Measurements from ENCODE around the gene PHIP. TPM values are rescaled to one million over a fixed set of nuclear protein-coding genes. Genes with fewer than 3 reads are reported as not detected.
A peak's percentile ranks its signal among the peaks of the same experiment; 100 is the strongest.

The PHIP gene
- total and polyA plus RNA-seq, 2 donors (not counting 3 experiments of a cell fraction or from before 2014, with no cell fraction given): 3.5 to 28.4 TPM

DNA sequence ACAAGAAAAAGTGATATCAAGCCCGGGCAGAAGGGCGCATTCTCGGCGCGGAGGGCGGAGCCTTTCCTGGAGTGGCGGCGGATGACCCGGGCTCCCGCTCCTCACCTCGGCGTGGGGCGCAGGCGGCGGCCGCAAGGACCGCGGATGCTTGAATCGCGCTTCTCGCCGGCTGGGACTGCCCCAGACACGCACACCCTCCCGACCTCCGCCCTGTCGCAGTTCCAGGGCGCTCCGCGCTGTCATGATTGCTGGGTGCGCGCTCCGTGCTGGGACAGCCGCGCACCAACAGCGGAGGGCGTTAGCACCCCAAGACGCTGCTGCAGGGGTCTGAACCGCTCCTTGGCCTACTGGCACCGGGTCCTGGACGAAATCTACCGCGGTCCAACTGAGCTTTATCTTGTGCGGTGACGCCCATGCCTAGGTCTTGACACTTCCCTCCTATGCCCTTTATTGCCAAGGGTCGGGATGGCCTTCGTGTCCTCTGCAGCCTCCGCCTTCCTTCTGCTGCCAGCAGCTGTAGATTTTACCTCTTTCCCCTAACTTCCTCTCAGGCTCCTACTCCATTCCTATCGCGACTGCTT, 167.4 kb downstream of the PHIP start:
- intact Hi-C loops (cut with micrococcal nuclease): no loop called here

DNA sequence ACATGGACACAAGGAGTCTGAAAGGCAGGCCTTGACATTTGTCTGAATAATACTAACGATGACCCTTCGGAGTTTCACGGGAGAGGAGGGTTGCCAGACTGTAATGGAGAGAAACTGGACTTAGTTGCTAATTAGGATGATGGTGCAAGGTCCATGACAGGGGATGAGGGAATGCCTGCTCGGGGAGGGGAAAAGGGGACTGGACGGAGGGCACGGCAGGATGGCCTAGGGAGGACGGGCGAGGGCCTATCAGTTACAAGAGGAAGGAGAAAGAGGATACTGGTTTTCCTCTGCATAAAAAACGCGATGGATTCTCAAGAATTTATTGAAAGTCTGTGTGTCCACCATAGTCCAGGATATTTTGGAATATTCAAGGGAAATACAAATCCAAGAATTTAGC, 168.0 kb downstream of the PHIP start:
- peaks cover 8% of the 10 kb centered on the region for H3K4me1 ChIP-seq (ENCODE audit: control insufficient read depth, extremely low read depth, insufficient read depth, low read length)
- ChIA-PET POLR2A (no interaction called here), CTCF (no interaction called here)
- H3K9ac ChIP-seq (replicated peaks; ENCODE audit: extremely low read depth, insufficient read depth, low read length): no peak overlapping the region
- H3K27ac ChIP-seq (ENCODE audit: insufficient read depth, low read depth, low read length): no peak overlapping the region
- FAIRE-seq (no peak), DNase-seq (ENCODE audit: low read depth, low spot score) (no peak)
- intact Hi-C loops (cut with micrococcal nuclease) (no loop called here), dilution Hi-C loops (cut with MboI; ENCODE audit: extremely low pct_ligation_motif_present, low sequenced_read_pairs) (no loop called here)
- TF ChIP-seq JUN (IDR thresholded peaks at IDR 0.05; ENCODE audit: borderline replicate concordance, insufficient read depth, insufficient read length, low read depth) (no peak), POLR2A (IDR thresholded peaks at IDR 0.05; ENCODE audit: low read depth, low read length) (no peak)
- H3K36me3 ChIP-seq (ENCODE audit: control insufficient read depth in 2 of 2, extremely low read depth in 1 of 2, insufficient read depth in 2 of 2, low read length in 2 of 2): no peaks in the 10 kb centered on the region
- H3K9me1 ChIP-seq (replicated peaks; ENCODE audit: control insufficient read depth, extremely low read depth, insufficient read depth, low read length): no peaks in the 10 kb centered on the region
- H3K4me3 ChIP-seq (replicated peaks in 1 of 3; ENCODE audit: insufficient read depth in 1 of 3, low read depth in 1 of 3, low read length in 3 of 3): peak overlapping the region in 2 of 3 experiments; percentile 32 to 59
- H2AFZ ChIP-seq (ENCODE audit: low read depth, low read length): peak overlapping the region; percentile 97
- BruUV-seq (replicated peaks): no TSS peak
- no peaks in the 10 kb centered on the region for H4K20me1 ChIP-seq (replicated peaks; ENCODE audit: control insufficient read depth, extremely low read depth, insufficient read depth, low read length)
- H3K79me2 ChIP-seq (ENCODE audit: control insufficient read depth, insufficient read depth, low read length): no peaks in the 10 kb centered on the region
- H3K4me2 ChIP-seq (ENCODE audit: insufficient read depth, low read length): peak overlapping the region; percentile 90
- no peaks in the 10 kb centered on the region for H3K9me3 ChIP-seq (replicated peaks; ENCODE audit: control insufficient read depth, insufficient read depth, low read length)
- H3K27me3 ChIP-seq (ENCODE audit: control insufficient read depth in 2 of 2, insufficient read depth in 2 of 2, low read length in 2 of 2): no peaks in the 10 kb centered on the region

More for the DNA sequence above, 167.4 kb downstream of the PHIP start:
- no peak overlapping the region for H3K9ac ChIP-seq (replicated peaks; ENCODE audit: extremely low read depth, insufficient read depth, low read length)
- no peak for TF ChIP-seq POLR2A (IDR thresholded peaks at IDR 0.05; ENCODE audit: low read depth, low read length)
- no peak overlapping the region for H3K27ac ChIP-seq (ENCODE audit: insufficient read depth, low read depth, low read length)
- H3K4me2 ChIP-seq (ENCODE audit: insufficient read depth, low read length): peak overlapping the region; percentile 90
- no peaks in the 10 kb centered on the region for H3K9me3 ChIP-seq (replicated peaks; ENCODE audit: control insufficient read depth, insufficient read depth, low read length)
- peak overlapping the region; percentile 97 for H2AFZ ChIP-seq (ENCODE audit: low read depth, low read length)
- CTCF ChIA-PET: interaction anchor here (2.0 kb wide), 1 partner anchor 13 kb away, joined by 4 read pairs; no protein-coding TSS in a partner anchor
- peaks cover 8% of the 10 kb centered on the region for H3K4me1 ChIP-seq (ENCODE audit: control insufficient read depth, extremely low read depth, insufficient read depth, low read length)
- dilution Hi-C loops (cut with MboI; ENCODE audit: extremely low pct_ligation_motif_present, low sequenced_read_pairs): no loop called here
- H3K27me3 ChIP-seq (ENCODE audit: control insufficient read depth in 2 of 2, insufficient read depth in 2 of 2, low read length in 2 of 2): no peaks in the 10 kb centered on the region
- no TSS peak for BruUV-seq (replicated peaks)
- H3K4me3 ChIP-seq (replicated peaks in 1 of 3; ENCODE audit: insufficient read depth in 1 of 3, low read depth in 1 of 3, low read length in 3 of 3): peak overlapping the region; percentile 32 to 59 (median 57)
- no peaks in the 10 kb centered on the region for H4K20me1 ChIP-seq (replicated peaks; ENCODE audit: control insufficient read depth, extremely low read depth, insufficient read depth, low read length)
- peak; percentile 62 for FAIRE-seq
- no peaks in the 10 kb centered on the region for H3K79me2 ChIP-seq (ENCODE audit: control insufficient read depth, insufficient read depth, low read length)
- POLR2A ChIA-PET: no interaction called here
- H3K36me3 ChIP-seq (ENCODE audit: control insufficient read depth in 2 of 2, extremely low read depth in 1 of 2, insufficient read depth in 2 of 2, low read length in 2 of 2): no peaks in the 10 kb centered on the region
- no peaks in the 10 kb centered on the region for H3K9me1 ChIP-seq (replicated peaks; ENCODE audit: control insufficient read depth, extremely low read depth, insufficient read depth, low read length)
- DNase-seq (ENCODE audit: low read depth, low spot score): peak; percentile 28

Data from endothelial cell of umbilical vein (primary cell).